DND-41 (cell line): ENCODE measurements around the gene AHCY.
A peak's percentile ranks its signal among the peaks of the same experiment; 100 is the strongest.

Experiments used
- ATAC-seq: fragments of 200-7000 bp; cut with Tn5 transposase; 3 replicates; pipeline ENCODE4 v1.9.1; 2021; ENCODE audit warnings: low read depth; ENCODE audit not compliant: insufficient read depth
- DNase-seq: peaks from one replicate; pipeline ENCODE4 v3.0.0-alpha.2; 2020
- H2AFZ ChIP-seq: 2 replicates; pipeline ENCODE4 v1.6.0; 2012; ENCODE audit warnings: low read depth, low read length
- H3K27ac ChIP-seq: 2 replicates; pipeline ENCODE4 v1.5.1; 2012; ENCODE audit warnings: low read length, inconsistent platforms
- H3K27me3 ChIP-seq: fragments of 200-600 bp; sonication (generic); 2 replicates; pipeline ENCODE4 v1.6.0; 2012; ENCODE audit warnings: low read length, mild to moderate bottlenecking, inconsistent platforms; ENCODE audit not compliant: insufficient read depth, poor library complexity
- H3K36me3 ChIP-seq: 2 replicates; pipeline ENCODE4 v1.5.1; 2012; ENCODE audit warnings: low read length, inconsistent platforms; ENCODE audit not compliant: insufficient read depth
- H3K4me1 ChIP-seq: 2 replicates; pipeline ENCODE4 v1.5.1; 2012; ENCODE audit warnings: mild to moderate bottlenecking, low read length; ENCODE audit not compliant: insufficient read depth
- H3K4me2 ChIP-seq: 2 replicates; pipeline ENCODE4 v1.6.0; 2012; ENCODE audit warnings: mild to moderate bottlenecking, moderate library complexity, low read length, inconsistent platforms; ENCODE audit not compliant: insufficient read depth
- H3K4me3 ChIP-seq, 2 experiments: fragments of 200-600 bp in 1 of 2; shearing (Covaris generic) in 1 of 2; 2 replicates each; pipeline ENCODE4 v1.5.1; 2012 to 2016; ENCODE audit warnings: inconsistent platforms in 2 of 2, low read length in 2 of 2, mild to moderate bottlenecking in 2 of 2, low read depth in 1 of 2, moderate library complexity in 1 of 2
- H3K79me2 ChIP-seq: 2 replicates; pipeline ENCODE4 v1.6.0; 2012; ENCODE audit warnings: low read length, inconsistent platforms; ENCODE audit not compliant: insufficient read depth
- H3K9ac ChIP-seq: 2 replicates; pipeline ENCODE4 v1.6.0; 2012; ENCODE audit warnings: low read depth, mild to moderate bottlenecking, inconsistent platforms, low read length, moderate library complexity
- H3K9me3 ChIP-seq: 2 replicates; pipeline ENCODE4 v1.5.1; 2012; ENCODE audit warnings: low read length, moderate library complexity, mild to moderate bottlenecking, inconsistent platforms; ENCODE audit not compliant: insufficient read depth, severe bottlenecking
- H4K20me1 ChIP-seq: 2 replicates; pipeline ENCODE4 v1.6.0; 2012; ENCODE audit warnings: low read length; ENCODE audit not compliant: insufficient read depth
- EZH2 ChIP-seq: IDR thresholded peaks from 3 replicates; pipeline ENCODE4 v1.6.1; 2012; ENCODE audit warnings: borderline replicate concordance, low read depth, mild to moderate bottlenecking, moderate library complexity, low read length, inconsistent platforms; ENCODE audit not compliant: severe bottlenecking
- TF ChIP-seq, protein P1 (sequence below): IDR thresholded peaks from 2 replicates; pipeline ENCODE4 v1.5.1; 2012; ENCODE audit warnings: borderline replicate concordance, low read length, moderate library complexity, mild to moderate bottlenecking; ENCODE audit not compliant: poor library complexity, severe bottlenecking; ENCODE audit errors: extremely low read depth

AHCY gene

DNA sequence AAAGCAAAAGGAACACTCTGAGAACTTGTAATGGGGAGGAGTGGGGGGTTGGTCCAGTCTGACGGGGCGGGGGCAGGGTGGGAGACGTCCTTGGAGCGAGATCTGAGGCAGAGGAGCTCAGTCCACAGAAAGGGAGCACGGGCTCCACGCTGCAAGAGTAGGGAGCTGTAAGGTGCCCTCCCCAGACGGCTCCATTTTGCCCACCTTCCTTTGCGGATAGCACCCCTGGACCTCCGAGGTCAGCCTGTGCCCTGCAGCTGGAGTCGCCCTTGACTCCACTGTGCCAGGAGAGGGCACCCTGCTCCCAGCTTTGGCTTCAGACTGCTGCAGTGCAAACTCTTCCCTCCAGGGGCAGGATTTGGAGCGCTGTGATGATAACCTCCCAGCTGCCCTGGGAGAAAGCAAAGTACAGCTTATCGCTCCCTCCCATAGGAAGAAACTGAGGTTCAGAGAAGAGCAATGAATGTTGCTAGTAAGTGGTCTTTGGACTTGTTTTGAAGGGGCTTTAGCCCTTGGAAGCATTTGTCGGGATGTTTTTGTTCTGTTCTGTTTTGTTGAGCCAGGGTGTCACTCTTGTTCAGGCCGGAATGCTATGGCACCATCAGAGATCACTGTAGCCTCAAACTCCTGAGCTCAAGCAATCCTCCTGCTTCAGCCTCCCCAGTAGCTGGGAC lies 9.5 kb upstream of the AHCY start:
- Histone ChIP-seq H3K36me3 (no peaks in the 10 kb centered on the region), H3K9me3 (no peaks in the 10 kb centered on the region), H3K9ac (peak overlapping the region; percentile 2; the same call in 1 of the 2 replicates), H3K4me2 (peak overlapping the region; percentile 69), H4K20me1 (no peaks in the 10 kb centered on the region), H2AFZ (peak overlapping the region; percentile 85), H3K79me2 (no peaks in the 10 kb centered on the region), H3K27ac (no peak overlapping the region), H3K4me1 (peaks cover 13% of the 10 kb centered on the region), H3K27me3 (no peaks in the 10 kb centered on the region), H3K4me3 (peak overlapping the region in 1 of 2 experiments; percentile 46; a peak in 2 of 4 replicates)
- peak; percentile 92 for DNase-seq
- peak; percentile 100 for ATAC-seq
- TF ChIP-seq EZH2: no peak
- TF ChIP-seq, protein P1, sequence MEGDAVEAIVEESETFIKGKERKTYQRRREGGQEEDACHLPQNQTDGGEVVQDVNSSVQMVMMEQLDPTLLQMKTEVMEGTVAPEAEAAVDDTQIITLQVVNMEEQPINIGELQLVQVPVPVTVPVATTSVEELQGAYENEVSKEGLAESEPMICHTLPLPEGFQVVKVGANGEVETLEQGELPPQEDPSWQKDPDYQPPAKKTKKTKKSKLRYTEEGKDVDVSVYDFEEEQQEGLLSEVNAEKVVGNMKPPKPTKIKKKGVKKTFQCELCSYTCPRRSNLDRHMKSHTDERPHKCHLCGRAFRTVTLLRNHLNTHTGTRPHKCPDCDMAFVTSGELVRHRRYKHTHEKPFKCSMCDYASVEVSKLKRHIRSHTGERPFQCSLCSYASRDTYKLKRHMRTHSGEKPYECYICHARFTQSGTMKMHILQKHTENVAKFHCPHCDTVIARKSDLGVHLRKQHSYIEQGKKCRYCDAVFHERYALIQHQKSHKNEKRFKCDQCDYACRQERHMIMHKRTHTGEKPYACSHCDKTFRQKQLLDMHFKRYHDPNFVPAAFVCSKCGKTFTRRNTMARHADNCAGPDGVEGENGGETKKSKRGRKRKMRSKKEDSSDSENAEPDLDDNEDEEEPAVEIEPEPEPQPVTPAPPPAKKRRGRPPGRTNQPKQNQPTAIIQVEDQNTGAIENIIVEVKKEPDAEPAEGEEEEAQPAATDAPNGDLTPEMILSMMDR: peak; percentile 100

DNA sequence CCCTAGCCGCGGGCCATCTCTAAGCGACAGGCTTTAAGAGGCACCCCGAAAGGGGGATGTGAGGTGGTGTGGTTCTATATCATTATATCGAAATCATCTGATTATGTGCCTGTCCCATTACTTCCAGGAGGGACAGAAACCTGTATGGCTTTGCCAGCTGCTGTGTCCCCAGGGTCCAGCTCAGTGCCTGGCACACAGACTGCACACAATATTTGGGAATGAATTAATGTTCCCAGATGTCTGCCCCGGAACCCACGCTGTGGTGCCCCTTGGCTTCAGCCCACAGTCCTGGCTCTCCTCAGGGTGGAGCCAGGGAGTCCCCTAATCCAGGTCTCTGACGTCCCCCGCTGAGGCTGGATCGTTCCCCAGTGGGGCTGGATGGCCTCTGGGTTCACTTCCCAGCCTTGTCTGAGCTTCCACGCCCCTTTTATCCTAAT lies 8.9 kb upstream of the AHCY start:
- Histone ChIP-seq H3K9me3 (no peaks in the 10 kb centered on the region), H3K4me3 (no peak overlapping the region; a peak in 1 of 4 replicates), H3K4me1 (peaks cover 13% of the 10 kb centered on the region), H3K9ac (no peak overlapping the region; the same call in 1 of the 2 replicates), H2AFZ (peak overlapping the region; percentile 85), H3K79me2 (no peaks in the 10 kb centered on the region), H3K36me3 (no peaks in the 10 kb centered on the region), H3K27me3 (no peaks in the 10 kb centered on the region), H3K4me2 (peak overlapping the region; percentile 69), H3K27ac (no peak overlapping the region), H4K20me1 (no peaks in the 10 kb centered on the region)
- ATAC-seq: no peak
- TF ChIP-seq EZH2: no peak
- TF ChIP-seq, protein P1: no peak
- no peak for DNase-seq

DNA sequence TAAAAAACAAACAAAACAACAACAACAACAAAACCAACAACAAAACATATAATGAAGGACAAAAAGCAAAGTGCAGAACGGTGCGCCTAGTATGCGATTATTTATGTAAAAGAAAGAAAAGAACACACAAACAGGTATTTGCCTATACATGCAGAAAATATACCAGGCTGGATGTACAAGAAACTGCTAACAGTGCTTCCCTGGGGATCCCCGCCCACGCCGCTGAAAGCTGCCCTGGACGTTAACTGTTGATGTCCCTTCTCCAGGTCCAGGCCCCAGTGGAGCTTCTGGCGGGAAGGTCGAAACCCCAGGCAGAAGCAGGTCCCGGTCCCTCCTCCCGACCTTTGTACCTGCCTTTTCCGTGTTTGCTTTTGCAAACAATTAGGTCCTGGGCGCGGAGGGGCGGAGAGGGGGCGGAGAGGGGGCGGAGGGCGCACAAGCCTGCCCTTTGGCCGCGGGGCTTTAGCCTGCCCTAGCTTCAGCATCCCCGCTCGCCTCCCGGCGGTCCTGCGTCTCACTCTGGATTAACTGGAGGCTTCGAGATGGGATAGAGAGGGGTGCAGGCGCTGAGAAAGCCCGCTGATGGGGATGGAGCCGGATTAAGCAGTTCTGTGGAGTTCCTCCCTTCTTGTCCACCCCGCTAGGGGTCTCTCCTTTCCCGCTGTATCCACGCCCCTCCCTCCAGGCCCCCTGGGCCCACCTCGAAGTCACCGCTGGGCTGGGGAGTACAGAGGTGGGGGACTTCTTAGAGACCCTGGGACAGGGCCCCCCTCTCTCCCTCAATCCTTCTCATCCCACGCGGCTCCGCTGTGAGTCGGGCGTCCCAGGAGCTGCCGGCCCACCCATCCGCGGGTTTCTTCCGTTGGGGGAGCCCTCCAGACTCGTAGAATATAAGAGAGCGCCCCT lies 8.2 kb upstream of the AHCY start:
- H4K20me1 ChIP-seq: no peaks in the 10 kb centered on the region
- H3K4me1 ChIP-seq: peaks cover 13% of the 10 kb centered on the region
- no peak overlapping the region for H3K9ac ChIP-seq
- no peaks in the 10 kb centered on the region for H3K79me2 ChIP-seq
- H3K4me3 ChIP-seq: no peak overlapping the region
- no peaks in the 10 kb centered on the region for H3K9me3 ChIP-seq
- TF ChIP-seq, protein P1: no peak
- no peak for TF ChIP-seq EZH2
- ATAC-seq (no peak), DNase-seq (no peak)
- H3K27me3 ChIP-seq: no peaks in the 10 kb centered on the region
- H2AFZ ChIP-seq: no peak overlapping the region
- no peaks in the 10 kb centered on the region for H3K36me3 ChIP-seq
- H3K4me2 ChIP-seq: no peak overlapping the region
- no peak overlapping the region for H3K27ac ChIP-seq
